H1 (cell line): ENCODE data around the gene C6orf52. TPM values are rescaled to one million over a fixed set of nuclear protein-coding genes. Genes with fewer than 3 reads are reported as not detected.

Source experiments
- POLR2A ChIP-seq, 2 experiments: IDR thresholded peaks; 1 replicate in 1 of 2; 2 replicates in 1 of 2; pipeline ENCODE4 v1.6.1; 2011; ENCODE audit warnings: low read depth in 2 of 2, low read length in 2 of 2, mild to moderate bottlenecking in 2 of 2; ENCODE audit errors: control extremely low read depth in 1 of 2
- SIN3A ChIP-seq, 2 experiments: IDR thresholded peaks in 1 of 2; conservative IDR thresholded peaks in 1 of 2; 2 replicates each; pipeline ENCODE4 v1.6.1; 2011 to 2012; ENCODE audit warnings: low read length in 2 of 2, improper control_type of control experiment in 1 of 2, low read depth in 1 of 2, mild to moderate bottlenecking in 1 of 2
- SIRT6 ChIP-seq: IDR thresholded peaks from one replicate; pipeline ENCODE4 v1.7.1; 2012; ENCODE audit warnings: low read length, inconsistent platforms
- TAF7 ChIP-seq: optimal IDR thresholded peaks from 2 replicates; pipeline ENCODE3; 2011; ENCODE audit warnings: low read depth, mild to moderate bottlenecking, inconsistent platforms, low read length, moderate library complexity, borderline replicate concordance
- TCF12 ChIP-seq: IDR thresholded peaks from 2 replicates; pipeline ENCODE4 v1.6.1; 2011; ENCODE audit warnings: low read depth, mild to moderate bottlenecking, low read length
- ZNF274 ChIP-seq: IDR thresholded peaks from 2 replicates; pipeline ENCODE4 v1.7.0; 2012; ENCODE audit warnings: low read length, borderline replicate concordance; ENCODE audit errors: extremely low read depth
- polyA plus RNA-seq, 7 experiments: library from polyadenylated mRNA; depleted of rRNA in 3 of 7; stranded (reverse) in 5 of 7; unstranded in 2 of 7; fragments of >200 nt in 5 of 7; fragments of 200-250 nt in 2 of 7; gene quantifications; 1 replicate in 5 of 7; 2 replicates in 1 of 7; 4 replicates in 1 of 7; pipeline versions ENCODE4 v1.2.1 to v1.2.3, GENCODE V29; 2011 to 2013; ENCODE audit warnings: missing spikeins in 2 of 7, mixed read lengths in 2 of 7
- total RNA-seq: library from RNA; stranded (reverse); fragmentation: NEBNext Ultra II Directional; extraction: Animal tissue kit (Norgen Biotek cat#: 25700); gene quantifications from 2 replicates; pipeline ENCODE4 v1.2.1, GENCODE V29; 2021
- TF ChIP-seq, protein P1 (sequence below): fragments of 300-600 bp; sonication (generic); IDR thresholded peaks from 2 replicates; pipeline ENCODE4 v1.7.1; 2012; ENCODE audit warnings: low read length, moderate library complexity, mild to moderate bottlenecking, inconsistent platforms; ENCODE audit not compliant: insufficient replicate concordance
- TF ChIP-seq, protein P2 (sequence below): IDR thresholded peaks from 2 replicates; pipeline ENCODE4 v1.6.1; 2012; ENCODE audit warnings: inconsistent platforms

The C6orf52 gene
- total and polyA plus RNA-seq, 2 of the 8 experiments (the other 6 are each of a cell fraction or from before 2014, with no cell fraction given), result 1.5 to 3.1 TPM

GRCh38 chr6:10668126-10668917 lies 26.1 kb downstream of the C6orf52 start (continued):
- TF ChIP-seq, protein P1, sequence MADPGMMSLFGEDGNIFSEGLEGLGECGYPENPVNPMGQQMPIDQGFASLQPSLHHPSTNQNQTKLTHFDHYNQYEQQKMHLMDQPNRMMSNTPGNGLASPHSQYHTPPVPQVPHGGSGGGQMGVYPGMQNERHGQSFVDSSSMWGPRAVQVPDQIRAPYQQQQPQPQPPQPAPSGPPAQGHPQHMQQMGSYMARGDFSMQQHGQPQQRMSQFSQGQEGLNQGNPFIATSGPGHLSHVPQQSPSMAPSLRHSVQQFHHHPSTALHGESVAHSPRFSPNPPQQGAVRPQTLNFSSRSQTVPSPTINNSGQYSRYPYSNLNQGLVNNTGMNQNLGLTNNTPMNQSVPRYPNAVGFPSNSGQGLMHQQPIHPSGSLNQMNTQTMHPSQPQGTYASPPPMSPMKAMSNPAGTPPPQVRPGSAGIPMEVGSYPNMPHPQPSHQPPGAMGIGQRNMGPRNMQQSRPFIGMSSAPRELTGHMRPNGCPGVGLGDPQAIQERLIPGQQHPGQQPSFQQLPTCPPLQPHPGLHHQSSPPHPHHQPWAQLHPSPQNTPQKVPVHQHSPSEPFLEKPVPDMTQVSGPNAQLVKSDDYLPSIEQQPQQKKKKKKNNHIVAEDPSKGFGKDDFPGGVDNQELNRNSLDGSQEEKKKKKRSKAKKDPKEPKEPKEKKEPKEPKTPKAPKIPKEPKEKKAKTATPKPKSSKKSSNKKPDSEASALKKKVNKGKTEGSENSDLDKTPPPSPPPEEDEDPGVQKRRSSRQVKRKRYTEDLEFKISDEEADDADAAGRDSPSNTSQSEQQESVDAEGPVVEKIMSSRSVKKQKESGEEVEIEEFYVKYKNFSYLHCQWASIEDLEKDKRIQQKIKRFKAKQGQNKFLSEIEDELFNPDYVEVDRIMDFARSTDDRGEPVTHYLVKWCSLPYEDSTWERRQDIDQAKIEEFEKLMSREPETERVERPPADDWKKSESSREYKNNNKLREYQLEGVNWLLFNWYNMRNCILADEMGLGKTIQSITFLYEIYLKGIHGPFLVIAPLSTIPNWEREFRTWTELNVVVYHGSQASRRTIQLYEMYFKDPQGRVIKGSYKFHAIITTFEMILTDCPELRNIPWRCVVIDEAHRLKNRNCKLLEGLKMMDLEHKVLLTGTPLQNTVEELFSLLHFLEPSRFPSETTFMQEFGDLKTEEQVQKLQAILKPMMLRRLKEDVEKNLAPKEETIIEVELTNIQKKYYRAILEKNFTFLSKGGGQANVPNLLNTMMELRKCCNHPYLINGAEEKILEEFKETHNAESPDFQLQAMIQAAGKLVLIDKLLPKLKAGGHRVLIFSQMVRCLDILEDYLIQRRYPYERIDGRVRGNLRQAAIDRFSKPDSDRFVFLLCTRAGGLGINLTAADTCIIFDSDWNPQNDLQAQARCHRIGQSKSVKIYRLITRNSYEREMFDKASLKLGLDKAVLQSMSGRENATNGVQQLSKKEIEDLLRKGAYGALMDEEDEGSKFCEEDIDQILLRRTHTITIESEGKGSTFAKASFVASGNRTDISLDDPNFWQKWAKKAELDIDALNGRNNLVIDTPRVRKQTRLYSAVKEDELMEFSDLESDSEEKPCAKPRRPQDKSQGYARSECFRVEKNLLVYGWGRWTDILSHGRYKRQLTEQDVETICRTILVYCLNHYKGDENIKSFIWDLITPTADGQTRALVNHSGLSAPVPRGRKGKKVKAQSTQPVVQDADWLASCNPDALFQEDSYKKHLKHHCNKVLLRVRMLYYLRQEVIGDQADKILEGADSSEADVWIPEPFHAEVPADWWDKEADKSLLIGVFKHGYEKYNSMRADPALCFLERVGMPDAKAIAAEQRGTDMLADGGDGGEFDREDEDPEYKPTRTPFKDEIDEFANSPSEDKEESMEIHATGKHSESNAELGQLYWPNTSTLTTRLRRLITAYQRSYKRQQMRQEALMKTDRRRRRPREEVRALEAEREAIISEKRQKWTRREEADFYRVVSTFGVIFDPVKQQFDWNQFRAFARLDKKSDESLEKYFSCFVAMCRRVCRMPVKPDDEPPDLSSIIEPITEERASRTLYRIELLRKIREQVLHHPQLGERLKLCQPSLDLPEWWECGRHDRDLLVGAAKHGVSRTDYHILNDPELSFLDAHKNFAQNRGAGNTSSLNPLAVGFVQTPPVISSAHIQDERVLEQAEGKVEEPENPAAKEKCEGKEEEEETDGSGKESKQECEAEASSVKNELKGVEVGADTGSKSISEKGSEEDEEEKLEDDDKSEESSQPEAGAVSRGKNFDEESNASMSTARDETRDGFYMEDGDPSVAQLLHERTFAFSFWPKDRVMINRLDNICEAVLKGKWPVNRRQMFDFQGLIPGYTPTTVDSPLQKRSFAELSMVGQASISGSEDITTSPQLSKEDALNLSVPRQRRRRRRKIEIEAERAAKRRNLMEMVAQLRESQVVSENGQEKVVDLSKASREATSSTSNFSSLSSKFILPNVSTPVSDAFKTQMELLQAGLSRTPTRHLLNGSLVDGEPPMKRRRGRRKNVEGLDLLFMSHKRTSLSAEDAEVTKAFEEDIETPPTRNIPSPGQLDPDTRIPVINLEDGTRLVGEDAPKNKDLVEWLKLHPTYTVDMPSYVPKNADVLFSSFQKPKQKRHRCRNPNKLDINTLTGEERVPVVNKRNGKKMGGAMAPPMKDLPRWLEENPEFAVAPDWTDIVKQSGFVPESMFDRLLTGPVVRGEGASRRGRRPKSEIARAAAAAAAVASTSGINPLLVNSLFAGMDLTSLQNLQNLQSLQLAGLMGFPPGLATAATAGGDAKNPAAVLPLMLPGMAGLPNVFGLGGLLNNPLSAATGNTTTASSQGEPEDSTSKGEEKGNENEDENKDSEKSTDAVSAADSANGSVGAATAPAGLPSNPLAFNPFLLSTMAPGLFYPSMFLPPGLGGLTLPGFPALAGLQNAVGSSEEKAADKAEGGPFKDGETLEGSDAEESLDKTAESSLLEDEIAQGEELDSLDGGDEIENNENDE, result no peak
- no peak for TF ChIP-seq ZNF274
- no peak for TF ChIP-seq SIRT6
- TF ChIP-seq POLR2A (IDR thresholded peaks at IDR 0.05; ENCODE audit: control extremely low read depth in 1 of 2, low read depth in 2 of 2, low read length in 2 of 2), result no peak
- TF ChIP-seq, protein P2, sequence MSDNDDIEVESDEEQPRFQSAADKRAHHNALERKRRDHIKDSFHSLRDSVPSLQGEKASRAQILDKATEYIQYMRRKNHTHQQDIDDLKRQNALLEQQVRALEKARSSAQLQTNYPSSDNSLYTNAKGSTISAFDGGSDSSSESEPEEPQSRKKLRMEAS, result no peak
- TF ChIP-seq TCF12, result no peak
- TF ChIP-seq SIN3A (conservative IDR thresholded peaks at IDR 0.05 in 1 of 2, IDR thresholded peaks at IDR 0.05 in 1 of 2; ENCODE audit: low read depth in 1 of 2, low read length in 2 of 2), result no peak
- TF ChIP-seq TAF7, result no peak
